Ovary (tissue), 3 donors: ENCODE results near the gene SOX6.

Experiments used
- CTCF ChIP-seq, 3 donors: fragments of 450-650 bp in 2 of 3; fragments of 200-600 bp in 1 of 3; IDR thresholded peaks; one replicate each; pipeline versions ENCODE4 v1.5.1 to v1.8.0; 2016 to 2022; ENCODE audit warnings: antibody characterized with exemption in 3 of 3, mild to moderate bottlenecking in 1 of 3
- POLR2A ChIP-seq: fragments of 450-650 bp; IDR thresholded peaks from one replicate; pipeline ENCODE4 v1.6.1; 2017; ENCODE audit warnings: antibody characterized with exemption, mild to moderate bottlenecking, moderate library complexity
- donor health status: DM: no; HTN: no; CAD: no.

DNA sequence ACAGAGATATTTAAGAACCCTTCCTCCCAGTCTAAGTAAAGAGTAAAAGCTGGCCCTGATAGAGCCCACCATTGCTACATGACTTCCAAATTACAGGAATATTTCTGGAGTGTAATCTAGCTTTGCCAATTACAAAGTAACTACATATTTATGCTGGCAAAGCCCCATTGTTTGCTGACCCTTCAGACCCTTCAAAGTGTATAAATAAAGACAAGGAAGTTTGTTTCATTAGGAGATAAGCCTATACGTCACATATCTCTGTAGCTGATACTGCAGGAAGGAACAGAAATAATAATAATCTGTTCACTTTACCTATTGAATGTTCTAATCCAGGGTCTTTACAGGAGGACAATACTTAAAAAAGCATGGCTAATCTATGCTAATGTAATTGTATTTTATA is 375.1 kb downstream of the SOX6 start:
- no peak for TF ChIP-seq CTCF (IDR thresholded peaks at IDR 0.05)
- TF ChIP-seq POLR2A = no peak
